H1 (cell line): Measurements from ENCODE around the gene PGAM2. TPM values are rescaled to one million over a fixed set of nuclear protein-coding genes. Genes with fewer than 3 reads are reported as not detected.

Source experiments
- CTCF ChIA-PET: fragments of 300-600 bp; sonication (Branson Sonifier 250); formaldehyde crosslinking; loops from one replicate; lab custom pipeline; 2021; ENCODE audit not compliant: partially characterized antibody; lab: Charles Lee
- POLR2A ChIA-PET: fragments of 300-600 bp; sonication (Branson Sonifier 250); formaldehyde crosslinking; loops from one replicate; lab custom pipeline; 2021; ENCODE audit warnings: inconsistent platforms; ENCODE audit not compliant: partially characterized antibody; lab: Charles Lee
- DNase-seq, 2 experiments: peaks; one replicate each; pipeline versions ENCODE4 v3.0.0 to v3.0.0-alpha.2; 2010 to 2022; ENCODE audit warnings: low spot score in 2 of 2, low read depth in 1 of 2, mixed read lengths in 1 of 2
- FAIRE-seq: peaks from 2 replicates; lab custom pipeline; 2011; peaks lifted over from hg19 to GRCh38; lab: Jason Lieb, UNC
- H2AFZ ChIP-seq: 2 replicates; pipeline ENCODE4 v1.8.1; 2012; ENCODE audit warnings: low read length, inconsistent platforms
- H2AK5ac ChIP-seq: 2 replicates; pipeline ENCODE4 v1.6.1; 2013; ENCODE audit warnings: low read depth, low read length
- H2BK120ac ChIP-seq: replicated peaks from 2 replicates; pipeline ENCODE3; 2013; ENCODE audit warnings: low read depth, low read length, inconsistent platforms
- H2BK12ac ChIP-seq: 2 replicates; pipeline ENCODE4 v1.6.1; 2013; ENCODE audit warnings: low read depth, low read length
- H2BK15ac ChIP-seq: 2 replicates; pipeline ENCODE4 v1.6.1; 2013; ENCODE audit warnings: low read length
- H2BK20ac ChIP-seq: 2 replicates; pipeline ENCODE4 v1.6.1; 2013; ENCODE audit warnings: low read length
- H2BK5ac ChIP-seq: 2 replicates; pipeline ENCODE4 v1.6.1; 2013; ENCODE audit warnings: low read depth, low read length
- H3K14ac ChIP-seq: 2 replicates; pipeline ENCODE4 v1.6.1; 2013; ENCODE audit warnings: inconsistent platforms; ENCODE audit not compliant: insufficient read length
- H3K18ac ChIP-seq: 2 replicates; pipeline ENCODE4 v1.6.1; 2013; ENCODE audit warnings: low read length; ENCODE audit errors: extremely low read depth
- H3K23ac ChIP-seq: 2 replicates; pipeline ENCODE4 v1.6.1; 2013; ENCODE audit warnings: inconsistent platforms; ENCODE audit not compliant: insufficient read length
- H3K23me2 ChIP-seq: 2 replicates; pipeline ENCODE4 v1.6.1; 2013; ENCODE audit warnings: low read depth, low read length
- H3K27ac ChIP-seq: 2 replicates; pipeline ENCODE4 v1.6.1; 2011; ENCODE audit warnings: low read depth, low read length, inconsistent platforms
- H3K27me3 ChIP-seq, 4 experiments: replicated peaks in 1 of 4; 1 replicate in 1 of 4; 2 replicates in 3 of 4; pipeline versions ENCODE4 v1.6.1 to v1.8.1; 2011 to 2013; ENCODE audit warnings: low read length in 3 of 4, mild to moderate bottlenecking in 3 of 4, inconsistent platforms in 2 of 4, mixed read lengths in 2 of 4, moderate library complexity in 1 of 4; ENCODE audit not compliant: control insufficient read depth in 3 of 4, insufficient read depth in 3 of 4; ENCODE audit errors: extremely low read depth in 1 of 4
- H3K36me3 ChIP-seq, 4 experiments: 2 replicates each; pipeline versions ENCODE4 v1.6.1 to v1.8.1; 2011 to 2013; ENCODE audit warnings: mild to moderate bottlenecking in 4 of 4, low read length in 3 of 4, moderate library complexity in 2 of 4, control low read depth in 1 of 4, inconsistent platforms in 1 of 4; ENCODE audit not compliant: insufficient read depth in 4 of 4, control insufficient read depth in 2 of 4
- H3K4ac ChIP-seq: replicated peaks from 2 replicates; pipeline ENCODE3; 2013; ENCODE audit warnings: low read length, low read depth, mixed read lengths, inconsistent platforms; ENCODE audit not compliant: insufficient read length
- H3K4me1 ChIP-seq, 4 experiments: replicated peaks in 1 of 4; 1 replicate in 1 of 4; 2 replicates in 3 of 4; pipeline versions ENCODE4 v1.6.1 to v1.8.1; 2011 to 2013; ENCODE audit warnings: low read length in 3 of 4, inconsistent platforms in 2 of 4, mixed read lengths in 1 of 4; ENCODE audit not compliant: insufficient read depth in 4 of 4, control insufficient read depth in 3 of 4
- H3K4me2 ChIP-seq, 2 experiments: 2 replicates each; pipeline versions ENCODE4 v1.6.1 to v1.8.1; 2011 to 2013; ENCODE audit warnings: low read depth in 2 of 2, low read length in 2 of 2, control low read depth in 1 of 2, inconsistent platforms in 1 of 2, mild to moderate bottlenecking in 1 of 2; ENCODE audit not compliant: insufficient read depth in 1 of 2
- H3K4me3 ChIP-seq, 4 experiments: fragments of 200-600, 300-600 bp in 1 of 4; sonication (generic), shearing (Covaris generic), sonication (Bioruptor Twin) in 1 of 4; 2 replicates each; pipeline versions ENCODE4 v1.5.1 to v1.8.1; 2011 to 2016; ENCODE audit warnings: low read length in 4 of 4, low read depth in 3 of 4, control low read depth in 2 of 4, inconsistent platforms in 2 of 4, mild to moderate bottlenecking in 2 of 4, mixed read lengths in 1 of 4, moderate library complexity in 1 of 4; ENCODE audit not compliant: insufficient read depth in 2 of 4; ENCODE audit errors: extremely low read depth in 1 of 4
- H3K56ac ChIP-seq: replicated peaks from 2 replicates; pipeline ENCODE3; 2013; ENCODE audit warnings: low read depth, mild to moderate bottlenecking, mixed read lengths, low read length, inconsistent platforms; ENCODE audit not compliant: insufficient read length
- H3K79me1 ChIP-seq: 2 replicates; pipeline ENCODE4 v1.6.1; 2013; ENCODE audit warnings: low read depth, low read length, control low read depth
- H3K79me2 ChIP-seq, 2 experiments: 2 replicates each; pipeline versions ENCODE4 v1.6.1 to v1.8.1; 2012 to 2013; ENCODE audit warnings: low read length in 2 of 2, mild to moderate bottlenecking in 2 of 2, inconsistent platforms in 1 of 2; ENCODE audit not compliant: insufficient read depth in 2 of 2, control insufficient read depth in 1 of 2
- H3K9ac ChIP-seq, 4 experiments: replicated peaks in 1 of 4; 1 replicate in 1 of 4; 2 replicates in 3 of 4; pipeline versions ENCODE4 v1.6.1 to v1.8.1; 2011 to 2013; ENCODE audit warnings: low read depth in 3 of 4, low read length in 3 of 4, control low read depth in 2 of 4, mild to moderate bottlenecking in 2 of 4, moderate library complexity in 2 of 4, inconsistent platforms in 1 of 4; ENCODE audit errors: extremely low read depth in 1 of 4
- H3K9me3 ChIP-seq, 2 experiments: 2 replicates each; pipeline versions ENCODE4 v1.6.1 to v1.8.1; 2012 to 2013; ENCODE audit warnings: mild to moderate bottlenecking in 2 of 2, moderate library complexity in 2 of 2, control low read depth in 1 of 2, inconsistent platforms in 1 of 2, low read depth in 1 of 2, low read length in 1 of 2, mixed read lengths in 1 of 2; ENCODE audit not compliant: insufficient read depth in 2 of 2
- H4K20me1 ChIP-seq, 2 experiments: replicated peaks in 1 of 2; 2 replicates each; pipeline versions ENCODE3 to v1.8.1; 2011 to 2013; ENCODE audit warnings: inconsistent platforms in 2 of 2, low read length in 2 of 2, mild to moderate bottlenecking in 1 of 2; ENCODE audit not compliant: insufficient read depth in 2 of 2, control insufficient read depth in 1 of 2
- H4K5ac ChIP-seq: 2 replicates; pipeline ENCODE4 v1.6.1; 2013; ENCODE audit warnings: low read length, low read depth, mixed read lengths, inconsistent platforms; ENCODE audit not compliant: insufficient read length
- H4K8ac ChIP-seq: 2 replicates; pipeline ENCODE4 v1.8.0; 2013; ENCODE audit warnings: mild to moderate bottlenecking, moderate library complexity, low read length, inconsistent platforms; ENCODE audit not compliant: insufficient read depth; ENCODE audit errors: extremely low read depth
- H4K91ac ChIP-seq: replicated peaks from 2 replicates; pipeline ENCODE3; 2013; ENCODE audit warnings: low read length, mixed read lengths, inconsistent platforms; ENCODE audit not compliant: insufficient read length
- HDAC6 ChIP-seq: IDR thresholded peaks from one replicate; pipeline ENCODE4 v1.7.1; 2012; ENCODE audit warnings: low read depth, mild to moderate bottlenecking, inconsistent platforms, low read length, moderate library complexity
- TBP ChIP-seq: IDR thresholded peaks from 2 replicates; pipeline ENCODE4 v1.6.1; 2011; ENCODE audit warnings: low read depth, low read length, improper control_type of control experiment
- WGBS, 2 experiments: shearing (Covaris generic) in 1 of 2; methylation state at CpG; one replicate each; pipeline versions ENCODE4 v1.1.6 to v1.1.7; 2013 to 2015; ENCODE audit warnings: low lambda C conversion rate in 2 of 2, mixed read lengths in 2 of 2, inconsistent platforms in 1 of 2, low coverage in 1 of 2, missing lambda C conversion rate in 1 of 2; ENCODE audit not compliant: insufficient replicate concordance in 2 of 2, insufficient coverage in 1 of 2, insufficient read length in 1 of 2; ENCODE audit errors: extremely low coverage in 1 of 2, missing lambda C conversion rate in 1 of 2; 5-methylcytosine and 5-hydroxymethylcytosine counted together
- polyA plus RNA-seq, 7 experiments: library from polyadenylated mRNA; depleted of rRNA in 3 of 7; stranded (reverse) in 5 of 7; unstranded in 2 of 7; fragments of >200 nt in 5 of 7; fragments of 200-250 nt in 2 of 7; gene quantifications; 1 replicate in 5 of 7; 2 replicates in 1 of 7; 4 replicates in 1 of 7; pipeline versions ENCODE4 v1.2.1 to v1.2.3, GENCODE V29; 2011 to 2013; ENCODE audit warnings: missing spikeins in 2 of 7, mixed read lengths in 2 of 7
- total RNA-seq: library from RNA; stranded (reverse); fragmentation: NEBNext Ultra II Directional; extraction: Animal tissue kit (Norgen Biotek cat#: 25700); gene quantifications from 2 replicates; pipeline ENCODE4 v1.2.1, GENCODE V29; 2021

The PGAM2 gene
- total and polyA plus RNA-seq, 2 of the 8 experiments (the other 6 are each of a cell fraction or from before 2014, with no cell fraction given): 2.1 to 2.9 TPM

DNA sequence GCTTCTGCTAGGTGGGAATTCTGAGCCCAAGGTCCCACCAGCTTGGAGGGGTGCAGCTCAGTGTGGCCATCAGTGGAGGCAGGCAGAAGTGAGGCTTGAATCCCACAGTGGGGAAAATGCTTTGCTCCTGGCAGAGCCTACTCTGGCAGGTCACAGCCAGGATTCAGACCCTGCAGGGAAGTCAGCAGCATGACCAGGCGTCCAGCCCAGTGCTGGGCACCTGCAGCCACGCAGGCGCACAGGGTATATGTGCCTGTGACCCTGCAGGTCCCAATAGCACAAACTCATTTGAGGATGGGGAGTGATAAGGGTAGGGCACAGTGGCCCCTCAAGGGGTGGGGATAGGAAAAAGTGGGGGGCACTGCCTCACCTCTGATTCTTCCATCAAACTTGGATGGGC lies 30.4 kb upstream of the PGAM2 start:
- no peak for FAIRE-seq
- CTCF ChIA-PET: interaction anchor here (0.8 to 1.8 kb wide), 4 partner anchors 11 to 23 kb away, joined by 3 to 4 read pairs (median 3); no protein-coding TSS in a partner anchor

More for the DNA sequence above, 30.4 kb upstream of the PGAM2 start:
- Histone ChIP-seq H3K4ac (no peak overlapping the region), H3K23me2 (no peaks in the 10 kb centered on the region), H4K91ac (no peak overlapping the region), H3K4me2 (no peak overlapping the region), H4K5ac (no peak overlapping the region), H2BK120ac (no peak overlapping the region), H3K27me3 (no peaks in the 10 kb centered on the region), H3K79me2 (no peaks in the 10 kb centered on the region), H3K18ac (no peak overlapping the region), H3K79me1 (no peaks in the 10 kb centered on the region), H3K14ac (no peak overlapping the region), H3K23ac (no peak overlapping the region), H3K56ac (no peak overlapping the region), H3K9me3 (no peaks in the 10 kb centered on the region), H3K27ac (no peak overlapping the region), H2BK15ac (no peak overlapping the region), H4K20me1 (no peaks in the 10 kb centered on the region), H4K8ac (no peak overlapping the region), H3K4me1 (no peaks in the 10 kb centered on the region; a peak in 1 of 7 replicates), H3K9ac (no peak overlapping the region), H3K36me3 (no peaks in the 10 kb centered on the region), H3K4me3 (no peak overlapping the region), H2AFZ (no peak overlapping the region), H2BK5ac (no peak overlapping the region), H2AK5ac (no peak overlapping the region), H2BK20ac (no peak overlapping the region), H2BK12ac (no peak overlapping the region)
- 93% methylated on average over 3 of the region's 3 CpGs; no CpG with 5 or more reads in 1 of the 2 experiments for WGBS, 2 experiments
- POLR2A ChIA-PET: interaction anchor here (1.4 to 1.6 kb wide), 2 partner anchors 10 to 16 kb away, joined by 3 read pairs; no protein-coding TSS in a partner anchor
- no peak for TF ChIP-seq HDAC6
- no peak for TF ChIP-seq TBP
- no peak for DNase-seq
